GM03348 (cell line): ENCODE measurements around the gene CACNB2.
A peak's percentile ranks its signal among the peaks of the same experiment; 100 is the strongest.
"Not testable (repeated sequence)": the region's sequence is repeated elsewhere in the genome, so short reads cannot be mapped to it uniquely, and the experiment has no call there.

Experiments used
- DNase-seq: peaks from one replicate; pipeline ENCODE4 v3.0.0; 2012; ENCODE audit warnings: low spot score

Gene CACNB2

DNA sequence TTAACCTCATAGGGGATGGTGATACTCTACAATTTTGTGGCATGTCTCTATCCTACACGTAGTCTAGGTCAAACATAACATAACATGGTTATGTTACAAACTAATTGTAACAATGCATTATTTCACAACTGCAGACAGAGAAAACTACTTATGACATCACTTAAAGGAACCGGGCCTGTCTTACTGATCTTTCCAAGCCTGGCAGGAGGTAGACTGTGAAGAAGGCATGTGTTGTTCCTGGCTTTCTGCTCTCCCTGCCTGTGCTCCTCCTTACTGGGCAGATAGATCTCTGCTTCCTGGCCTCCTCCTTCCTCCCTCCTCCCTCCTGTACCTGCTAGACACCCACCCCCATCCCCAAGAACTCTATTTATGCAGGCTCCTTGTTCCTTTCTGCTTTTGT lies 5.4 kb downstream of the CACNB2 start:
- DNase-seq, result peak; percentile 50

DNA sequence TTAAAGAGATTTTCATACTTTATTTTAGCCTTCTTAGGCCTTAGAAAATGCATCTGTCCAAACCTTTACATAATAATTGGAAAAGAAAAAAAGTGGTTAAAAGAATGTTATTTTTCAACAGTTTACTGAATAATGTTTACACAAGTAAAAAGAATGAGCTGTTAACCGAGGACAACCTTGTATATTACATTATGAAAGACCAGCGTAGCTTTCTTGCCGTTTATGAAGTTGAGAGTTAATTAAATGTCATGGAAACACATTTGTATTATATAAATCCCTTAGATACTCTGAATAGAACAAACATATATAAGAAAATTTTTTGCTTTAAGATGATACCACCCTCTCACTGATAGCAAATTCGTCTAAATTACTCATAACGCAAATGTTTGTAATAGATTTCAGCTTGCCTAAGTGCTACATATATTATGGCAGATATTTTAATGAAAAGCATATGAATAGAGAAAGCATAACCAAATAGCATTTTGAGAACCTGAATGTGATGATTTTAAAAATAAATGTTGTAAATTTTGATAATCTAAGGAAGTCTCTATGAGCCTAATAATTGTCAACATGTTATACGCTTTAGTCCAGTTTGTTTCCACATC lies 9.1 kb downstream of the CACNB2 start:
- DNase-seq, result no peak

DNA sequence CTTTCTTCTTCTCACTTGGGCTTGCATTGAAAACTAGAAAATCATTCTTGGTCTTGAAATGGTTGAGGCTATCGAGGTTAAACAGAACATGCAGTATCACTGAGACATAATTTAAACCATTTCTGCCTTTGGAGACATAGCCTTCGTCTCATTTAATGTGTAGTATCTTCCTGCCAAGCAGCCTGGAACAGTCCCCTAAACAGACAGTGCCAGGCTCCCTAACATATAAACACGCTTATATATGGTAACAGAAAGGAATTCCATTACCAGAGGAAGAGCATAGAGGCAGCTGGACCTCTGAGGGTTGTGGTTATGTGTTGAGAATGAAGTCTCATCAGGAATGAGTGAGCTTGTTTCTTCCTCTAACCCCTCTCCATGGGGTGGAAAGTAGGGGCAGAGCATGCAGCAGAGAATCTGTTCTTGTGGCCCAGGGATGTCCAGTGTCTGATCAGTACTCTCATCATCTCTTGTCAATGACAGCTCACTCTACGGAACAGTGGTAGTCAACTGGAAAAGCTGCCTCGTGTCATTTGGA lies 11.2 kb downstream of the CACNB2 start:
- DNase-seq, result no peak

DNA sequence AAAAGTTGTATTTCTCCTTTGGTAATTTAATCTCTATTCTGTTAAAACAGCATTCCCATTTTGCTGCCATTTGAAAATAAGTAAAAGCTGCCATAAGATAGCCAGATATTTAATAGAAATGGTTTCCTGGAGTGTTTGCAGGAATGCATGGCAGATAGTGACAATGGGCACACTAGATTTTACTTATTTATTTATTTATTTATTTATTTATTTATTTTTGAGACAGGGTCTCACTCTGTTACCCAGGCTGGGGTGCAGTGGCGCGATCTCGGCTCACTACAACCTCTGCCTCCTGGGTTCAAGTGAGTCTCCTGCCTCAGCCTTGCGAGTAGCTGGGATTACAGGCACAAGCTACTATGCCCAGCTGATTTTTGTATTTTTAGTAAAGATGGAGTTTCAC lies 13.2 kb downstream of the CACNB2 start:
- DNase-seq, result not testable (repeated sequence)

DNA sequence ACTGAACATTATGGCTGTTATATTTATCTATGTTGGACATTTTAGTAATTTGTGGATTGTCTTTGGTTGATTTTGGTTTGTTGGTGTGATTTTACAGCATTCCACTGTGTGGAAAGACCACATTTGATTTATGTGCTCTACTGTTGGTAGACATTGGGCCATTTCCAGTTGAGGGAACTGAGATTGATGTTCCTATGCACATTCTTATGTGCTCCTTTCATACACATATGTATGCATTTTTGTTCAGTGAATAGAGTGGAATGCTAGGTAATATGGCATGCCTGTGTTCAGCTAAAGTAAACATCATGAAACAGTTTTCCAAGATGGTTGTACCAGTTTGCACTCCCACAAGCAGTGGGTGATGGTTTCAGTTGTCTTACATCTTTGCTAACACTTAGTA lies 15.1 kb downstream of the CACNB2 start:
- DNase-seq, result no peak

DNA sequence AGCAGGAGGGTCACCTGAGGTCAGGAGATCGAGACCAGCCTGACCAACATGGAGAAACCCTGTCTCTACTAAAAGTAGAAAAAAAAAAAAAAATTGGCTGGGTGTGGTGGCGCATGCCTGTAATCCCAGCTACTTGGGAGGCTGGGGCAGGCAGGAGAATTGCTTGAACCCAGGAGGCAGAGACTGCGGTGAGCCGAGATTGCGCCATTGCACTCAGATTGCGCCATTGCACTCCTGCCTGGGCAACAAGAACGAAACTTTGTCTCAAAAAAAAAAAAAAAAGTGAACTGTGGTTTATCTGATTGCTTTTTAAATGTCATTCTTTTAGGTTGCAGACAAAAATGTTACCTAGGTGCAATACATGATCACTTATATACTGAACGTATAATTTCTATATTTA lies 16.6 kb downstream of the CACNB2 start:
- not testable (repeated sequence) for DNase-seq

DNA sequence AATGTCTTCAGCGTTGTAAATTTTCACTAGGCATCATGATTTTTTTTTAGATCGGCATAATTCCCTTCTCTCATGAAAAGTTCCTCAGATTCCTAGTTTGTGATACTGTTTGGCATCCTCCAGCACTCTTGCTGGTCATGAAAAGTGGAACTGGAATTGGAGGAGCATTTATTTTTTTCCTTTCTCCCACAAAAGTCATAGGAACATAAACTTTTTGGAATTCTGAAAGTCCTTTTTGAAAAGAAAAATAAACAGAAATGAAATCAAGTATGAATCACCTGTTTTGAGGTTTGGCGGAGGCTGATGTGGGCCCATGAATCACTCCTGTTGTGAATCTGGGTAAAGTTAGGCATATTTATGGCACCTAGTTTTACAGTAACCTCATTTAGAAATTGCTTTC lies 17.7 kb downstream of the CACNB2 start:
- peak; percentile 57 for DNase-seq

DNA sequence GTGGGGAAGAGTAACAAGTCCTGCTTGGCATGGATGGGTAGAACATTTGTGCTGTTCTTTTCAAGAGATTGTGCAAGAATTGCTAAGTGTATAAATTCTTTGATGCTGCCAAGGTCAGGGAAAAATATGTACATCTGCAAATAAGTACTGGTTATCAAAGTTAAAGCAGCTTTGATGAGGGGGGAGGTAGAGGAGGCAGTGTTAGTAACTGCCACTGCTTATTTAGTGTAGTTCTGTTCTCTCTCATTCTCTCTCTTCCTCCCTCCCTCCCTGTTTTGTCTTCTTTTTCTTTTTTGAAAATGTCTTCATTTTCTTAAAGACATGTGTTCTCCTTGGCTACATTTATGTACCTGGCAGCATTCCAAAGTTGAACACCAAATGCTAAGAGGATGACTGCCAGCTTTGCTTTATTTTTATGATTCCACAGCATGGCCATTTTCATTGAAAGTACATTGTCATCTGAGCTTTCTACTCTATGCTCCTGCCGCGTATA lies 18.6 kb downstream of the CACNB2 start:
- DNase-seq, result no peak

DNA sequence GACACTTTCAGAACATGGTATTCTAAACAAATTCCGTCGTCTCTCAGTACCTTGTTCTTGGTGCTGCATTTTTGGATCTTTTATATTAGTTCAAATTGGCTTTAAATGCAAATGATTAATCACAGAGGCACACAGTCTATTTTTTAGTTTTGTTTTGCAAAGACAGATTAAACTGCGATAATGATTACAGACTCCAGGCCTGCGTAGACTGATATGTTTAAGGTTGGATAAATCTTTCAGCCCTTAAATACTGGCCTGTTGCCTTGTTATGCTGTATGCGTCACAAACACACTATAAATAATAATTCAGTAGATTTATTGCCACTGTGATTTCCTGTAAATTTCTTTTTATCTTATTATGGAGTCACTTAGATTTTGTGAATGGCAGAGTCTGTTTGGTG lies 19.3 kb downstream of the CACNB2 start:
- DNase-seq, result no peak

DNA sequence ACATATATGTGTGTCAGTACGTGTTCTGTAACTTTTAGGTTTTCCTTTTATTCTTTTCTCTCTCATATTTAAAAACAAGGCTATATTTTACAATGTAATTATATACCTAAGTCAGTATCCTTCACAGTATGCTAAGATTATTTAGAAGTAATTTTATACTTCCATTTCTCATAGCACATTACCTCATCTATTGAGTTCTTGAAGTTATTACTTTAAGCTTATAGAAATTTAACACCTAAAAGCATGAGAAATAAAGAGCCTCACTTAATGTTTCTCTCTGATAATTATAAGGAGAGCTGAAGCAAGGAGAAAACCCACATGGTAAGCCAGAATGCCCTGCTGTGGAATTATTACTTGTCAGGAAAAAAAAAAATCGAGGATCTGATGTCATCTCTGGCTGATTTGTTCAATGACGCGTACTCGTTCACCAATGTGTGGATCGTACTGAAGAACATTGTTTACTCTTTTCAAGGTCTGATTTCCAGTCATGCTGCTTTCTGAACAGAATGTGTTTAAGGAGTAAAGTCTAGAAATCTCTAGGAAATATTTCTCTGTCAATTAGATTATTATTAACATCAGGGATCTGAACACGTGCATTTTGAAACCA lies 21.9 kb downstream of the CACNB2 start:
- DNase-seq, result no peak

DNA sequence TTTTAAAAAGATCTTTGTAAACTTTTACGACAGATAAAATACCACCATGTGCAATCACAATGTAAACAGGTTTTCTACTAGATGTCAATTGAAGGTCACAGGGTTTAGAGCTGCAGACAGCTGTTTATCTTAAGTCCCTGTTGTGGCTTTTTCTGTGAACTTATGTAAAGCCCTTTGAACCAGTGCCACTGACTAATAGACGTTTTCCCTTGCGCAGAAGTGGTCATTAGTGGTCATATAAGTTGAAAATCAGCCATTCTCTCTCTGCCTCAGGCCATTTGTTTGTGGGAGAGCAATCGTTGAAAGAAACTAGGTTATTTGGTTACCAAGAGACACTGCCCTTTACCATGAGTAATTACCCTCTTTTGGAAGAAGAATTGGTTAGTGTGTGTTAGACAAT lies 23.9 kb downstream of the CACNB2 start:
- DNase-seq, result no peak

DNA sequence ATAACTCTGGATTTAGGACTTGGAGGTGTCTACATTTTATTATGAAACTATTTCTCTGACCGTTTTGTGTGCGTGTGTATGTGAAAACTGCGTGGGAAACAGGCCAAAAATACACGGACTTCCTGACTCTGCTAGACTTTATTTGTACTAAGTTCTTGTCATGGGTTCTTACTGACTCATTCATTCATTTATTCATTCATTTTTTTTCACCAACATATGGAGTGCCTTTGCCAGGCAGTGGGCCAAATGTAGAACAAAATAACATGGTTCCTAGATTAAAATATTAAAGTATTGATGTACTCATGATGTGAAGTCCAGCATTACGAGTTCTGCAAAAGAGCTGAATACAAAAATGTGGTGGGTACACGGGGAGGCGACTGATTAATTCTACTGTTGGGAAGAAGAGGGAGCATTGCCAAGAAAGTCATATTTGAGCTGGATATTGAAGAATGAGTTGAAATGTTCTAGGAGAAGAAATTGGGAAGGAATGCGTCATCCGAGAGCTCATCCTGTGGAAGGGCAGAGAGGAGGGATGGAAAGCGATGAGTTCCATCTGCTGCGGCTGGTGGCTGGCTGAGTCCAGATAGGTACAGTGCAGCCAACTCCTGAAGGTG lies 24.6 kb downstream of the CACNB2 start:
- peak; percentile 59 for DNase-seq

DNA sequence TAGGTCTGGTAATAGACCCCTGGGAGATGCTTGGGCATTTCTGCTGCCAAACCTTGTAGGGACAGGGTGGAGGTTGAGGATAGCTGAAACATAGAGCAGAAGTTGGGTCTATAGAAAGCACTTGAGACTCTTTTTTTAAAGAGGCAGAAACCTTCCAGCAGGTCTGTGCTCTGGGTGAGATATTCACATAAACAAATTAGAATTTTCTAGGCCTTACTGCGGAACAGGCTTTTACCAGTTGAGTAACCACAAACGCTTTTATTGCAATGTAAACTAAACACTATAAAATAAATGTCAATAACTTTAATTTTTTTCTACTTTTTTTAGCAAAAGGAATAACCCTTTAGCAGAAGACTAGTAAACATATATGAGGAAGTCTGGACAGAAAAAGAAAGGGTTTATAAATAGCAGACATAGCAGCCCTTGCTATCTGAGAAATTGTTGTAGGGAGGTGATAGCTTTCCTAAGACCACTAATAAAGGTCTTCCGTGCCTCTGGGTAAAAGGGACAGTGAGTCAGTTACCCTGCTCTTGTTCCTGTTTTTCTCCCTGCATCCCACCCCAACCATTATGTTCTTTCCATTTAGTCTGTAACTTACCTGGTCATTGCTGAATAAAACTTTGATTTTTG lies 38.7 kb downstream of the CACNB2 start:
- no peak for DNase-seq

DNA sequence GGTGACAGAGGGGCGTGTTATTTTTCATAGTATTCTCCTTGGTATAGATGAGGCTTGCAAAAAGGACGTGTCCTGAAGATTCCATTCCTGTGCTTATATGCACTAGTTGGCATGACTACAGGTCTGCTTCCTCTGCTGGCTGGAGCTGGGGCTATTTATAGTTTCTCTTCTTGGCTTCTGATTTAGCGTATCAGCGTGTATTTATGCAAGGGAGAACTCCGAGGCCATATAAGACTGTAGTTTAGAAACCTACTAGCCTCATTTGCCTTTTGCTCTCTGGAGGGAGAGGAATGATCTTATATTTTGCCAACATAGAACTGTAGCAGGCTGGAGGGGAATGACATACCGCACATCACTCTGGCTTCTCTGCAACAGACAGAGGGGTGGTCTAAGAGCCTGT lies 39.7 kb downstream of the CACNB2 start:
- peak; percentile 72 for DNase-seq

DNA sequence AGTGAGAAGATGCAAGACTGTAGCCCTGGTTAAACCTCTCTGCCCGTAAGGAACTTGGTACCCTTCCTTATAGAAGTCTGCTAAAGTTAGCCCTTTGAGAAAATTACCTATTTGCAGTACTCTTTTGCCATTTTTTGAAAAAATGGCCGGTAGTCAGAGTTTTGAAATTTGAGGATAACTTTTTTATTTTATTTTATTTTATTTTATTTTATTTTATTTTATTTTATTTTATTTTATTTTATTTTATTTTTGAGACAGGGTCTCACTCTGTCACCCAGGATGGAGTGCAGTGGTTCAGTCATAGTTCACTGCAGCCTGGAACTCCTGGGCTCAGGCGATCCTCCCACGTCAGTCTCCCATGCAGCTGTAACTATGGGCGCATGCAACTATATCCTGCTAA lies 41.2 kb downstream of the CACNB2 start:
- DNase-seq, result not testable (repeated sequence)

DNA sequence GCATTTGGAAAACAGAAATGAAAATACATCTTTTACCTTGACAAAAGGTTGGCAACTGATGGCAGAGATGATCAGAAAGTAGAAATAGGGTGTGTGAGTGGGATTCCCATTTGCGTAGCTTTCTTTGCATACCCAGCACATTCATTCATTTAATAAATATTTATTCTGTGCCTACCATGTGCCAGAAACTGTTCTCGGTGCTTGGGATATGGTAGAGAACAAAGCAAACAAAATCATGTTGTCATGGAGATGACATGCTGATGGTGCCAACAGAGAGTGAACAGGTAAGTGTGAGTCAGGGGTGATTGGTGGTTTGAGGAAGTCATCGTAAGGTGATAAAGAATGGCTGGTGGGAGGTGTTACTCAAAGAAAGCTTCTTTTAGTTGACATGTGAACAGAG lies 45.4 kb downstream of the CACNB2 start:
- no peak for DNase-seq

DNA sequence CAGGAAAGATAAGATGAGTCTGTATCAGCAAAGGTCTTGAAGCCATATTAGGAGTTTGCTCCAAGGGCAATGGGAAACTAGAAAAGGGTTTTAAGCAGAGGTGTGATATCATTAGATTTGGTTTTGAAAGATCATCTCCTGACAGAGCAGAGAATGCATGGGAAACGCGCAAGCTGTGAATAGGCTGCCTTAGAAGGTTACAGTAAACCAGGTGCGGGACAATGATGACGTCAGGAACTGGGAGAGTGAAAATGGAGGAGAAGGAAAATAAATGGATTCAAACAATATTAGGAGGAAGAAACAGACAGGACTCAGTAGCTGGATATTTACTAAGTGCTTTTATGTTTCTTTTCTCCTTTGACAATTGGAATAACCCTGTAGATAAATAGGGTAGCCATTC lies 50.6 kb downstream of the CACNB2 start:
- DNase-seq, result no peak

DNA sequence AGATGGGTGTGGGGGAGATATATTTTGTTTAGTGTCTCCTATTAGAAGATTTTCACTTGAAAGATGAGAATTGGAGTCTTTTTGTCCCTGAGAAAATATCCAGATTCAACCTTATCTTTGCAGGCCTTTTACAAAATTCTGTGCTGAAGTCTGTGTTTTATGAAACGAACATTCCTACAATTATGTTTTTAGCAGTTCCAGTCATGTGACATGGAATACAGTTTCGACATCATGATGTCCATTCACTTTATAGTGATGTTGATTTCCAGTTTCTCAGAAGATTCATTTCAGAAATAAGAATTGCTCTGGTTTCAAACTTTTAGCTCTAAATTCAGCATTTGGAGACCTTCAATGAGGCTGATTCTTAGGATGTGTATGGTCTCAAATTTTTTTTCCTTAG lies 54.4 kb downstream of the CACNB2 start:
- DNase-seq, result no peak

DNA sequence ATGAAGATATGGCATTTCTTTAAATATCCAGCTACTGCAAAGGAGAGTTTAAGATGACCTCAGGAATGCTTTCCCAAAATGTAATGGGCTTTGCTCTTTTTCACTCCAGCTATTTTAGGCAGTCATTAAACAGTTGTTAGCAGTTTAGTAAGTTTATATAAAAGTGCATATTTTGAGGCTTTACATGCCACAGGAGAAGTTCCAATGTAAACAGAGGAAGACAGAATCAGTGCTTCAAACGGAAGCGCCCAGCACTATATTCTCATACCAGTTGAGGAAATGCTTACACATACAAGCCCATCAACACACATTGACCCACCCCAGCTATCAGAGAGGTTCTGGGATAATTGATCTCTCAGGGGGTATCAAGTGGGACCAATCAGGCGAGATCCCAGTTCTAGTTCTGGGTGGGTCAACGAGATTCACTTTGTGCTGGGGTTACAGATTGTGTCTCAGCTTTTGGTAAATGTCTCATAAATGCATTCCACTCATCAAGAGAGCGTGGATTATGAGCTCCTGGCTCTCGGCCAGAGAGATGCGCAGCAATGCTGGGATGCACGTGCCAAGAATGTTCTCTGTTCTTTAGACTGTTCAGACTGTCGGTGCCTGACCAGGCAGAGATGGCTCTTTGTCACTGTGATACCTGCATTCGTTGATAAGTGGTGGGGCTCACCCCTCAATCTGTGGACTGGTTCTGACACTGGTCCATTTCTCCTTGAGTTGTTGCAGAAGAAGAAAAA lies 55.0 kb downstream of the CACNB2 start:
- peak; percentile 11 for DNase-seq

DNA sequence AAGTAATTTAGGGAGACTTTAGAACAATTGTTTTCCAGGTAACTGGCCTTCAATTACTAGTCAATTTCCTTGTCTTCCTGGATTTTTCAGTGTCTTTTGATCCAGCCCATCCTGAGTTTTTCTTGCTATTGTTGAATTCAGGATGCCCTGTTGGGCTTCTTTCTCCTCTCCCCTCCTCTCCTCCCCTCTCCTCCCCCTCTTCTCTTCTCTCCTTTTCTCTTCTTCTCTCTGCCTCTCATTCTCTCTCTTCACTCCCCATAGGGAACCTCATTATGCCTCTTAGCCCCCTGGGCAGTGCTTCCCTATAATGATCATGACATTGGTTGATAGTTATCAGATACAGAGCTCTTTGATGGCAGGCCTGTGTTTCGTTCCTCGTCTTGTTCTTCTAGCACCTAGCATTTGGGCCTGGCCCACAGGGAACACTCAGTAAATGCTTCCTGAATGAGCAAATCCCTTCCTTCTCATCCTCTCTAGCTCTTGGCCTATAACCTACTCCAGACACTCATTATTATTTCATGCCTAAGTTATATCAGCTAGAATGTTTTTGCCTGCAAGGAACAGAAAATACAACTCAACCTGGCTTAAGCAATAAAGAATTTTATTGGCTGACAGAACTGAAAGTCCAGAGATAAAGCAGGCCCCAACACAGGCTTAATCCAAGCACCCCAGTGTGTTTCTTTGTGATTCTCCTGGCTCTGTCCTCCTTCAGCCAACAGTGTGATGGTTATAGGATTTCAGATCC lies 56.8 kb downstream of the CACNB2 start:
- DNase-seq, result no peak

DNA sequence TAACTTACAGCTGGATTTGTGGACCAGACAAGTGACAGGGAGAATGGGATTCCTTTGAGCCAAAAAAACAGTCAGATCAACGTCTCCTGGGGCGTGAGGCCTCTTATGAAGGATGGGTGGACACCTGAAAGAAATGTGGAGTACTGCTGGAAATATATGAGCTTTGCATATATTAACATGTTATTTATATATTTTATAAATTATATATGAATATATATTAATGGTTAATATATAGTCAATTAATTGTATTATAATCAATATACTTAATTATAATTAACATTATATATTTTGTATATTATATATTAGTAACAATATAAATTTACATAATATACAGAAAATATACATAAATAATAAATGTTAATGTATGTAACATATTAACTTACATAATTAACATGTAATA lies 57.5 kb downstream of the CACNB2 start:
- no peak for DNase-seq

DNA sequence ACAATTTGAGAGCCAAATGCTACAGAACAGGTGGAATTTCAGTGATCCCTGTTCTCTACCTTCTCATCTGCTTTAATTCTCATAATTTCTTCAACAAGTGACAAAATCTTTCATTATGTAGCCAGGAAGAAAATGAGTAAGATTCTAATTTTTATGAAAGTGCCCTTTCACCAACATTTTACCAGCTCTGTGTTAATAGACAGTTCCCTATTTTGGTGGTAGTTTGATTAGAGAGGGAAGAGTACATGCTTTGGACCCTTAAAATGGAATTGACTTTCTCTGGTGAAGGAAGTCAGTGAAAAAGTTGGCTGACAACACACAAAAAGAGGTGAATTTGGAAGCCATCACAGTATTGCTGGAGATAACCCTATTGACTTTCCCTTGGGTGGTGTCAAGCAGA lies 61.7 kb downstream of the CACNB2 start:
- no peak for DNase-seq
